Occipital lobe (tissue), 2 donors: ENCODE data around the gene ARHGAP28. TPM values are rescaled to one million over a fixed set of nuclear protein-coding genes. Genes with fewer than 3 reads are reported as not detected.

ENCODE experiments used
- DNase-seq: peaks from one replicate; lab custom pipeline; 2025; lab: John Stamatoyannopoulos, UW
- total RNA-seq: library from RNA; depleted of rRNA; stranded (reverse); fragments of >200 nt; gene quantifications from one replicate; pipeline ENCODE4 v1.2.3, GENCODE V29; 2014

Gene ARHGAP28
- total RNA-seq, 1 donor from 2014 or later = 21.2 TPM

DNA sequence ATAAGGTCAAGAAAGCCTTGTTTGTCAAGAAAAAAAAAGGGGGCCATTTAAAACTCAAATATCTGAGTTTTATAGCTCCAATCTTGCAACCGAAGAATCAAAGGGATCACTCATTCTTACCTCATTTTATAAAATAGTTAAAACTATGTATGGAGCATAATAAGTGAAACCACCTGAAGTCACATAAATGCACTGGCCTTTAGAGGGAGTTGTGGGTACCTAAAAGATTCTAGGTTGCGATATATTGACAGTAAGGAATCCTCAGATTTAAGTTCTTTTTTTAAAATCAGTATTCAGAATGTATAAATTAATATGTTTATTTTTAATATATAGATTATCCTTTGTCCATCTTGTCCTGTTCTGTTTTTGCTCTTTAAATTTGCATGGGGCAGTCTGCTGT, 3.4 kb downstream of the ARHGAP28 start:
- DNase-seq = no peak

DNA sequence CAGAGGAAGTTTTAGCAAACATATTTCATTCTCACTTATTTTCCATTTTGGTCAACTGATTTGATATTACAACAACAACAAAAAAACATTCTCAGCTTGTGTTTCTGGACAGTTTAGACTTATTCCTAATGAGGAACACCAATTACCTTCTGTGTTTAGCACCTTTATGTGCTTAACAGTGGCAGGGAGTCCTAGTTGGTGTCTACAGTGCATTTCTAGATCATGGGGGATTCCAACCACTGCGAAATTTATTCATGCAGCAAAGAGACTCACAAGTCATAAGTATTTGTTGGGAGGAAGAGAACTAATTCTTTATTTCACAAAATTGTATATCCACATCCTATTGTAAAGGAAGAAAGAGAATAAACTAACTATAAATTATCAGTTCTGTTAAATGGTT, 4.2 kb downstream of the ARHGAP28 start:
- DNase-seq = no peak

DNA sequence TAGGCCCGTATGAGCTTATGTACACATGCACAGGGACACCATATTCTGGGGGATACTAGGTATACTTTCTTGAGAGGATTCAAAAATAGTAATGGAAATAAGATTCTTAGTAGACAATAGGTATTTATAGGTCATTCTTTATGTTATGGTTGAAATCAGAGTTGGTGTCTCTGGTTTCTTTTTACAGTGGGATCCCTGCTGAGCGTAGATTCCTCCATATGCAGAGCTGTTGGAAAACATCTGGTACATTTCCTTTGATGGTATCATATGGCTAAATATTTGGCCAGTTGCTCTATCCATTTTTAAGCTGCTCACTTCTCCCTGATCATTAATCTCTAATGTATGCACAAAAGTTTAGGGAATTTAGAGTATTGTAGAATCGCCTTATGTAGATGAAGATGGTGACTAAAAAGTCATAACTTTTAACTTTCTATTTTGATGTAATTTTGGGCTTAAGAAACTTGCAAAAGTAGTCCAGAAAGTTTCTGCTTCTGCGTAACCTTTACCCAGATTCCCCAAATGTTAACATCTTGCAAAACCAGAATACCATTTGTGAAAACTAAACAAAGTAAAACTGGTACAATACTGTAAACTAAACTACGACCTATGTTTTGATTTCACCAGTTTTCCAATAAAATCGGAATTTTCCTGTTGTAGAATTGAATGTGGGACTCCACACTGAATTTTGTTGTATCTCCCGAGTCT, 5.4 kb downstream of the ARHGAP28 start:
- no peak for DNase-seq

DNA sequence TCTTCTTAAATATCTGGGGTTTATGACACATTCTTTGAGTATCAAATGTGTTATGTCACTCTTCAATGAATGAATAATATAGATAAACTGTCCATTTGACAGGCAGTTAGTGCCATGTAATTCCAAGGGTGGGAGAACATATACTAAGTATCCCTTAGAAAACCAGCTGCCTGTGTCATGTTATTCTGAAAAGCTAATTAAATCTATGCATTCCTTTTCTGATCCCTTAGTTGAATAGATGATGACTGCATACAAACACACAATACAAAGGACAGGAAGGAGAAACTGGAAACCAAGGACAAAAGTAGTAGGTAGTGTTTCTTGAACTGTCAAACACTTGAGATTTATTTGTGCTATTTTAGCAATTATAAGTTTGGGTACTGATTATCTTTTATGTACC, 8.3 kb downstream of the ARHGAP28 start:
- no peak for DNase-seq

DNA sequence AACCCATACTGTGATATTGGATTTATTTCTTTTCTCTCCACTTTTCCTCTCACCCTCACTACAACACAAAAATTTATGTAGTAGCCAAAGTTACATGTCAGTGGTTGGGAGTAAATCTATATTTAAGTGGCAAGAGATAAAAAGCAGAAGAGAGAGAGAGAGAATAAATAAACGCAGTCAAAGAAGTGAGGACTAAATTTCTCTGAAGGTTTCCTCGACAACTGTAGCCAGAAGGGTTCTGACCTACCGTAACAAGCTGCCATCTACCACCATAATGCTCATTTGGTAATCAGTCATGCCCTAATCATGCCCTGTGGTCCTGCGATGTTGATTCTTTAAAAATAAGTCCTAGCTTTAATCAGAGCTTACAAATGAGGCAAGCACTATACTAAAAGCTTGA, 9.1 kb downstream of the ARHGAP28 start:
- no peak for DNase-seq

DNA sequence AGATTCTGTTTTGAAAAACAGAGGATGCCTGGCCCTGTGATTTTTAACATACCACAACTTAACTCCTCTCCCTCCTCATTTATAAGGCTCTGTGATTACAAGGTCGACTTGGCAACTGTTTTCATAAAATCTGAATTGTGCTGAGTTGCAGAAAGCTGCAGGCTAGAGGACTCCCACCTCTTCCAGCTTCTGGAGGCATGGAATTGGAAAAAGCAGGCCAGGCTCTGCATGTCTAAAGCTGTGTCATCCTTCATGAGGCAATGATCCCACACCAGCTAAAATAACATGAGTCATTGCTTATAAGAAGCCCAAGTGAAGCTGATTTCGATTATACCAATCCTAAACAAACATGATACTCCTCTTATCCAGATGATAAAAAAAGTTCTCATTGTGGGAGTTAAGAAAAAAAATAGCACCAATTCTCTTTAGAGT, 11.7 kb downstream of the ARHGAP28 start:
- DNase-seq = no peak

DNA sequence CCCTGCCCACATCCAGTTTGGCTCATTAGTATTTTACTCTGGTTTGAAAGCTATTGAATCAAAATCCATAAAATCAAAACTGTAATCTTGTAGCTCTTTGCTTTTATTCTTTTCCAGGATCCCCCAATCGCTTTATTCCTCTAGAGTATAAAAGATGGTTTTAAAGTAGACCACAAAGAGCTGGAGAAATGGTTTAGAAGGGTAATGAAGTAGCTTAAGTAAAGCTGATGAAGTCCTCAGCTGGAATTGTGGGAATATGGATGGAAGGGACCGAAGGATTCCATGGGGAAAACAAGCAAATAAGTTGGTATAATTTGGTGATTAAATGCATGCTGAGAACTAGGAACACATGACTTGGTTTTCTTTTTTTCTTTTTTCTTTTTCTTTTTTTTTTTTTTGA, 12.3 kb downstream of the ARHGAP28 start:
- DNase-seq = no peak

DNA sequence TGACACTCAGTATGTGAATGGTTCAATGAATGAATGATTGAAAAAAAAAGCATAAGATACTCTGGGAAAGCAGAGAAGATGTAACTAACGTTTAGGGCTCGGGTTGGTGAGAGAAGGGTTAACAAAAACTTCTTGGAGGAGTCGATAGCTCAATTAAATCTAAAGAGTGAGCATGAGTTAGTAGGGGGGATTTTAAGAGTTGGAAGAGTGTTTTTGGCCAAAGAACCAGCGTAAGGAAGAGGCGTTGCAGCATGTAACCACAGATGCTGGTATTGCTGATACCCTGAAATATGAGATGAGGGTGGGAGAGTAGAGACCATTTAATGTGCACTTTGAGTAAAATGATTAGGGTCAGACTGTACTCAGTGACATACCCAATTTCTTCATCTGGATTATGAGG, 14.5 kb downstream of the ARHGAP28 start:
- no peak for DNase-seq

DNA sequence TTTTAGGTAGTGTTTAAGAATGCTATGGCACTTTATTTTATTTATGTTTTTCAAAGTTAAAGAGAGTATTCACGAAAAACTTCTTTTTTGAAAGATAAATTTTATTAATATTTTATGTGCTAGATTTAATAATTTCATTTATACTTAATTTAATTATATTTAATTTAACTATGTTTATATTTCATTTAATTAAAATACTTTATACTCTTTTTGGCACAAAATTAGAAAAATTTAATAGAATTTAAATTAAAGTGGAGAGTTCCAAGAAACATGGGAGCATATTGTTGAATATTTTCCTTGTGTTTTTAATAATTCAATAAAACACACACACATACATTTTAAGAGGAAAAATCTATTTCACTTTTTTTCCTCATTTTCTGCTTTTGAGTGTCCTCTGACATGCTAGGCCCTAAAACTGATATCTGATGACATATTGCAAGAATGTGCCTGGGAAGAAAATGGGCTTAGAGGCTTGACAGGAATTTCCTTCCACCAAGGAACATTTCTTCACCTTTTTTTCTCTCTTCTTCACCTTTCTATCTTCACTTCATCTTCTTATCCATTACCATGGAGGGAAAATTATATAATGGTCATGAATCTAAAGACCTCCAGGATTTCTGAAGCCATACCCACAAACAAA, 15.4 kb downstream of the ARHGAP28 start:
- DNase-seq = no peak

DNA sequence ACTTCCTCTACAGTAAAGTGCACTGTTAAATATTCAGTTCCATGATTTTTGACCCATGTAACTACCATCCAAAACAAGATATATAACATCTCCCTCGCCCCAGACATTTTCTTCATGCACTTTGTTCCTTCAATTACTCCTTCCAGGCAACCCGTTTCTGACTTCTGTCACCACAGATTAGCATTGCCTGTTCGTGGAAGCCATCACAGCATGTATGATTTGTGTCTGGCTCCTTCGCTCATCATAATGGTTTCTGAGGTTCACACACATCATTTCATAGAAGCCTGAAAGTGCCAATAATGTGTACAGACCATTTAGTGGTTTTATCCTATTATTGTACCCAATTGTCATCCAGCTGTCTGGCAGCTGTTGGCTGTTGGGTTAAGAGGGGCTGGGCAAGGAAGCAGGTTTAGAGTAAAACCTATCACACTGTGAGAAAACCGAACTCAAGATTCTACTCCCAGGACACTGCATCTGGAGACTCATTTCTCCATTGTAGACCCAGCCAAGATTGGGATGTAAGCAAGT, 16.1 kb downstream of the ARHGAP28 start:
- DNase-seq = no peak

DNA sequence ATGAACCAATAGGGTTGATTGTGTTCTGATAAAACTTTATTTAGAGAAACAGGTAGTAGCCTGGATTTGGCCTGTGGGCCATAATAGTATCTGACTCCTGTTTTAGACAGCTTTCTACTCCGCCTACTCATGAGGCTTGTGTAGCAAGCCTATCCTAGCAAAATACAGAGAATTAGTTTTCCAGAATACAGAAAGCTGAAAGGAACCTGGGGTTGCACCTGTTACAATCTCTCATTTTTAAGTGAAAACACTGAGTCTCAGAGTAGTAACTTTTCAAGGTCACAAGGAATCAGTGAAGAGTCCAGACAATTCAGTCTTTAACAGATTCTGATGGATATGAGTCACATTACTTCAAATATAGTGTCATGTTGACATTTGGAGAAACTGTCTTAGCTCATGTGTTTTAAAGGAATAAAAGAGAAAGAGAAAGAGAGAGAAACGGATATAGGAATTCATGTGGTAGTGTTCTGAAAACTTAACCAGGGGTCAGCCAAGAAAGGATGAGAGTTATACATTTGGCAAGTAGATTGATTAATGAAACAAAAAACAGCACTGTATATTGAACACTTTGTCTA, 17.0 kb downstream of the ARHGAP28 start:
- DNase-seq = no peak

DNA sequence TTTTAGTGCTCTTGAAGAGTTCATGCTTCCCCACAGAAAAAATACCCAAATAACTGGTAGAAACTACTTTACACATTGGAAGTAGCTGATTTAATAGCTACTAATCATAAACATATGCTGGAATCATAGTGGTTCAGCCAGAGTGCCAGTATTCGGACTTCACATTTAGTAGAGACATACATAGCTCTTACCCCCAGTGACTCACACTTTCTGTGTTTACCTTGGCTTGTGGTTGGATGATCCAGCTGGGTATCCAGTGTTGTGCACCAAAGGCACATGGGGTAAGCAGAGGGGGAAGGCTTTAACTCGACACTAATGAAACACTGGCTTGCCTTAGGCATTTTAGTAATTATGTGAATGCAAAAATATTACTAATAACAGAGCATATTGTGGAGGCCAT, 18.1 kb downstream of the ARHGAP28 start:
- no peak for DNase-seq

DNA sequence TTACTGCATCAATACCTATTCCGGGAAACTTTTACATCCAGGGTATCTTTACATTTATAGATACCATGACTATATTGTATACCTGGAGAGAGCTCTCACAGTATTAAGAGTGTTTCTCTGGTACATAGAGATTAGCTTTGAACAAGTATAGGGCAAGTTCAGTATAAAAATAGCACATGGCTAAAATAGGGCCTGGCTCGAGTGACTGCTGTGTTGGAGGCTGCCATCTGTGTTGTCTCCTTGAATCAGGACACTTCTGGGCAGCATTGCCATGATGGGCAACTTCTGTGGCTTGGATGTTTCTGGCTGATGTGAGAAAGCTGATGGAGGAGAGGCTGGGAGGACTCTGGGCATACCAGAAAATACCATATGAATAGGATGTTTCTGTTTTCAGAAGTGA, 18.7 kb downstream of the ARHGAP28 start:
- no peak for DNase-seq

DNA sequence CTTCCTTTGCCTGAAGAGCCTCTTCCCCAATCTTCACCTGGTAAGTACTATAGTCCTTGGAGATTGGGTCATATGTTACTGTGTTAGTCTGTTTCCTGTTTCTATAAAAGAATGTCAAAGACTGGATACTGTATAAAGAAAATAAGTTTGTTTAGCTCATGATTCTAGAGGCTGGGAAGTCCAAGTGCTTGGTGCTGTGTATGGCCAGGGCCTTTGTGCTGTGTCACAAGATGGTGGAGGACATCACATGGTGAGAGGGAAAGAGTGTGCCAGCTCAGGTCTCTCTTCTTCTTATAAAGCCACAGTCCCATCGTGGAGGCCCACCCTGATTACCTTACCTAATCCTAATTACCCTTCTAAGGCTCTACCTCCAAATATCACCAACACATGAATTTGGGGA, 20.9 kb downstream of the ARHGAP28 start:
- no peak for DNase-seq

DNA sequence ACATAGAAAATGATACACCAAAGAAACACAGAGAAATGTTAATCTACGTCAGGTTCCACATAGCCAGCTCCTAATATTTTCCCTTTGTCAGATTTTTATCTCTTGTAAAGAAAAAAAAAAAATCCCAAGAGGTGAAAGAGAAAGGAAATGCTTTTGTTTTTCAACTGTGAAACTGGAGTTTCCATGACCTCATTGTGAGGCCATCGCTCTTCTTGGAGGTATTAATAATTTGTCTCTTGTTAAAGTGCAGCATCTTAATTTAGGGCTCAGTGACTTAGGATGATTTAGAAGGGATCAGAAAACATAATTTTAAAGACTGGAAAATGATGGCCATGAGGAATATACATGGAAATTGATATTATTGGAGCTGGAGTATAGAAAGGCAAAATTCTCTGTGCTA, 21.7 kb downstream of the ARHGAP28 start:
- no peak for DNase-seq

DNA sequence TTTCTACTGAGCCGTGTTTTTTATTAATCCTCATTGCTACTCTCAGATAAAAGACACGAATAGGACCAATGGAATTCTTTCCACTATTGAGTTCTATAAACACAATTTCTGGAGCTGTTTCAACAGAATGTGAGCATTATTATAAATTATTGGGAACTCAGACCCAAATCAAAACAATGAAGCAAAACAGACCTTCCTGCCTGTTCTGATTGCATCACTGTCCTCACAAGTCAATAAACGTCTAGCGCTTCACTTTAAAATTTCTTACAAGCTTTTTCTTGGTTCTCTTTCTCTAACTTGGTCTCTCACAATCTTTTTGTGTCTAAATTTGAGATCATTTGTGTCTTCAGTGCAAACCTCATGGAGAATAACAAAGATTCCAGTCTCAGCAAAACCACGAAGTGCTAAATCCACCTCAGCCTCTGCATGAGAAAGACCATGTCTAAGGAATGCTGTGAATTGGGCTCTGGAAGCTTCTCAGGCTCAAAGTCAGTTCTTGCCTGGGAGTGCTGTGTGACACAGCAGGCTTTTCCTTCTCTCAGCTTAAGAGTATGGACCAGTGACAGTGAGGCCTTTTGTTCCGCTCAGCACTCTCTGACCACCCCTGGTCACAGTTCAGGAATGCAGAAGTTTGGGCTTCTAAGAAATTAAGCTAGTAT, 22.8 kb downstream of the ARHGAP28 start:
- DNase-seq = no peak

DNA sequence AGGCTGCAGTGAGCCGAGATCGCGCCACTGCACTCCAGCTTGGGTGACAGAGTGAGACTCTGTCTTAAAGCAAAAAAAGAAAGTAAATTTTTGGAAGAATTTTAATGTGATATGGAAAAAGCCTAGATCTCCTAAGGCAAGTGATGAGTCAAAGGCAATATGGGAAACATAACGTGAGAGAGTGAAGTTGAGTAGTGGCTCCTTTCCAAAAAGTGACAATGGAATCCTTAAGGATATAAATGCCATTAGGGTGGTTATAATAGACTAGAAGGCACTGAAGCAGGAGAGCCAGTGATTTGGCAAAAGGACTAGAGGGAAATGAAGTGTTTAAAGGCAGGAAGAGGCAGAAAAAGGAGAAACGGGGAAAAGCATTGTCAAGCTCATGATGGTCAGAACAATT, 25.6 kb downstream of the ARHGAP28 start:
- DNase-seq = no peak

DNA sequence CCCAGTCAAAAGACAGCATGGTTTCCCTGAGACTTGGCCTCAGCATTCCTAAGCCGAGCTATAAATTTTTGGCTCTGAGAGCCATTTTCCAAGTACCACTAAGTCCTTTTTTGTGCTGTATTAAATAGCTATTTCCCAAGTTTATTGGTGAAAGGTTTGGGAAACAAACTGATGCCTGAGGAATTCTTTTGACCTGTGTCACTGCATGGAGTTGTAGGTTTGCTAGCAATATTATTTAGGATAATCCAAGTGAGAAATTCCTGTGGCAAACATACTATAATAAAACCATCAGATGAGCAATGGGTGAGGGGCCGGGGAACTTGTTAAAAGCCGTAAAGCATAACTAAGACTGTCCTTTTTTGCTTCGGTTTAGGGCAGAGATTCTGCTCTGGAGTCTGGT, 28.4 kb downstream of the ARHGAP28 start:
- DNase-seq = no peak

DNA sequence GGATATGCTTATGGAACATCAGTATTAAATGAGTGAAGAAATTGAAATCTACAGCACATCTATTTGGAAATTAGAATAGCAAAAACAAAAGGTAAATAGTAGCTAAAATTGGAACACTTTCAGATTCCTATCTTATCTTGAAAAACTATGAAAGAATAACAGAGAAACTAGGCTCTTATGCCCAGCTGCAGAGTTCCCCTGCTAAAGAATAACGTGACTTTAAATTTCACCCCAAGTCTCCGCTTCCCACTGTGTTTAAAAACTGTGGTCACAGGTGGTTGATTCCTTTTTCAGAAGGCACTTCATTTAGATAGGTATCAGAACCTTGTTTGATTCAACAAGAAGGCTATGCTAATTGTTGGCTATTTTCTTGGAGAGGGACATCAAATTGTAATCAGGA, 30.1 kb downstream of the ARHGAP28 start:
- no peak for DNase-seq

DNA sequence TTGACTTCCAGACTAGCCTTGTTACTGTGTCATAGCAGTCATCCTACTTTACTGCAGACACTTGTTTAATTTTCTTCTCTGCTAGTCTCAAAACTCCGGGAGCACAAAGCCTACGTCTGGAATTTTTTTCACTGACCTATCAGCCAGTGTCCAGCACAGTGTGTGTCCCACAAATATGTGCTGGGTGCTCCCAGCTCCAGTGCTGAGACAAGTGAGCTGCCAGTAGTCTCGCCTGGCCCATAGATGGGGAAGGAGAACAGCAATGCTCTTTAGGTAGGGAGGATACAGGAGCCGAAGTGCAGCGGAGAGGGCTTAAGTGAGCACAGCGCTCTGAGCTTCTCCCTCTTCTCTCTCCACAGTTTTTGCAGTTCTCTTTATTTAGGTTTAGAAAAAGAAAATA, 34.0 kb downstream of the ARHGAP28 start:
- DNase-seq = no peak

DNA sequence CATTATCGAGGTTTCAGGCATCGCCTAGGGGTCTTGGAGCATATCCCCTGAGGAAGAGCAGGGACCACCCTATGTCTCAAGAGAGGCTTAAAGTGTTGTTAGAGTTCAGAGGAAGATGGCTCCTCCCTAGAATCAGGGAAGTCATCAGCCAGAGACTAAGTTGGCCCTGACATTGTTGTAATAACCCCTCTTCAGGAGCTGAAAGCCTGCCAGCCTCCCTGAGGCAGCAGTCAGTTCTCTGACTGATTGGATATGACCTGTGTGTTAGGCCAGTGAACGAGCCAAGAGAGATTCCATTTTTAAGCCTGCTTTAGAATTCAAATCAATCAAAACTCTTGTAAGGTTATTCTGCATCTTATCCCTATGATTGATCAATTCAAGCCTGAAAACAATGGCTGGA, 34.9 kb downstream of the ARHGAP28 start:
- DNase-seq = no peak

DNA sequence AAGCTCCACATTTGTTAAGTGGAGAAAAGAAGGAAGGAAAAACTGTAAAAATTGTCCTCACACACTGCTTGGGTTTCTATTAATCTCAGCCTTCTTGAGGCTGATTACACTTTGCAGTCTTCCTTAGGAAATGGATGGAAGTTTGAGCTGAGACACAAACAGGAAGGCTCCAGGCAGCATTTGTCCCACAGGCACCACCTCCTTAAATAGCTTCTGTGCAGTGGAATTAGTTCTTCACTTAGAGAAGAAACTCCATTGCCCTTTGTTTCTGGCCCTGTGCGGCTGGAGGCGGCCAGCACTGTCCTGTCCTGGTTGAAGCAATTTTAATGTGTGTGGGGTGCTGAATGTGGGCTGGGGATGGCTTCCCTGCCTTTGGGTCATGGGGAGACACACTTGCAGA, 44.3 kb downstream of the ARHGAP28 start:
- DNase-seq = no peak
